Small intestine (tissue), 7 donors: ENCODE measurements around the gene HLA-DPA1. TPM values are rescaled to one million over a fixed set of nuclear protein-coding genes. Genes with fewer than 3 reads are reported as not detected.
"Not testable (repeated sequence)": the region's sequence is repeated elsewhere in the genome, so short reads cannot be mapped to it uniquely, and the experiment has no call there.

Experiments
- DNase-seq, 2 donors: peaks; one replicate each; pipeline versions ENCODE4 v3.0.0 to v3.0.0-alpha.2; 2013
- FAIRE-seq: peaks from 2 replicates; lab custom pipeline; 2012; peaks lifted over from hg19 to GRCh38; lab: Jason Lieb, UNC
- H3K27ac ChIP-seq, 3 donors: one replicate each; pipeline ENCODE4 v1.5.1; 2013; ENCODE audit warnings: low read length in 2 of 3, mild to moderate bottlenecking in 2 of 3, control low read depth in 1 of 3, inconsistent platforms in 1 of 3, low read depth in 1 of 3, moderate library complexity in 1 of 3
- H3K27me3 ChIP-seq, 3 donors: one replicate each; pipeline ENCODE4 v1.6.1; 2013; ENCODE audit warnings: low read length in 3 of 3, inconsistent platforms in 1 of 3; ENCODE audit not compliant: control insufficient read depth in 3 of 3, insufficient read depth in 3 of 3
- H3K36me3 ChIP-seq, 3 donors: one replicate each; pipeline ENCODE4 v1.6.1; 2013; ENCODE audit warnings: low read length in 3 of 3, inconsistent platforms in 1 of 3, low read depth in 1 of 3, mild to moderate bottlenecking in 1 of 3, moderate library complexity in 1 of 3; ENCODE audit not compliant: control insufficient read depth in 3 of 3, insufficient read depth in 2 of 3
- H3K4me1 ChIP-seq, 3 donors: one replicate each; pipeline ENCODE4 v1.6.1; 2013; ENCODE audit warnings: low read length in 2 of 3, inconsistent platforms in 1 of 3, low read depth in 1 of 3, mild to moderate bottlenecking in 1 of 3, moderate library complexity in 1 of 3; ENCODE audit not compliant: control insufficient read depth in 3 of 3, insufficient read depth in 2 of 3
- H3K4me3 ChIP-seq, 3 donors: one replicate each; pipeline ENCODE4 v1.5.1; 2013; ENCODE audit warnings: low read length in 3 of 3, control low read depth in 1 of 3, inconsistent platforms in 1 of 3, low read depth in 1 of 3, mild to moderate bottlenecking in 1 of 3, moderate library complexity in 1 of 3
- H3K9me3 ChIP-seq, 2 donors: one replicate each; pipeline ENCODE4 v1.6.1; 2013; ENCODE audit warnings: low read depth in 1 of 2, low read length in 1 of 2; ENCODE audit not compliant: control insufficient read depth in 2 of 2, insufficient read depth in 1 of 2
- WGBS, 3 donors: extraction: QIAGEN DNeasy Blood & Tissue Kit; methylation state at CpG; one replicate each; pipeline ENCODE4 v1.1.7; 2013; 5-methylcytosine and 5-hydroxymethylcytosine counted together
- polyA plus RNA-seq, 4 donors: library from polyadenylated mRNA; stranded (reverse) in 3 of 4; unstranded in 1 of 4; fragments of 200-250 nt in 3 of 4; fragments of 120-200 nt in 1 of 4; gene quantifications; one replicate each; pipeline versions ENCODE4 v1.2.1 to v1.2.3, GENCODE V29; 2013
- donor health status: healthy with polysubstance abuse.
- donor health status: control.
- donor health status: control.
- donor health status: Bipolar disorder and iron deficiency.
- donor health status: healthy.

The HLA-DPA1 gene
- polyA plus RNA-seq, 4 donors: 9.4 to 179 (median 59.4) TPM

GRCh38 chr6:33103776-33104175 is 30.3 kb upstream of the HLA-DPA1 start:
- Histone ChIP-seq H3K9me3 (peaks cover 0 to 10% of the 10 kb centered on the region in 2 donors), H3K27ac (no peak overlapping the region), H3K36me3 (no peaks in the 10 kb centered on the region), H3K4me3 (no peak overlapping the region), H3K27me3 (peaks cover 0 to 16% (median 5%) of the 10 kb centered on the region in 3 donors), H3K4me1 (no peaks in the 10 kb centered on the region)
- 21 to 44% (median 44%) methylated on average over 2 to 3 of the region's 3 CpGs for WGBS, 3 donors
- DNase-seq (no peak), FAIRE-seq (no peak)

GRCh38 chr6:33101121-33101737 is 27.8 kb upstream of the HLA-DPA1 start:
- not testable (repeated sequence) for H3K27ac ChIP-seq, H3K4me1 ChIP-seq, H3K27me3 ChIP-seq, H3K36me3 ChIP-seq, DNase-seq, H3K4me3 ChIP-seq, FAIRE-seq
- H3K9me3 ChIP-seq: peaks cover 0 to 17% of the 10 kb centered on the region in 2 donors
- 64 to 75% (median 75%) methylated on average over 5 of the region's 5 CpGs for WGBS, 3 donors

GRCh38 chr6:33095681-33096080 is 22.2 kb upstream of the HLA-DPA1 start:
- no peak for DNase-seq
- no peaks in the 10 kb centered on the region for H3K27me3 ChIP-seq
- H3K36me3 ChIP-seq: no peaks in the 10 kb centered on the region
- H3K9me3 ChIP-seq: peaks cover 0 to 7% of the 10 kb centered on the region in 2 donors
- no peak for FAIRE-seq
- H3K27ac ChIP-seq: no peak overlapping the region
- WGBS, 3 donors: 89 to 91% (median 89%) methylated on average over 1 of the region's 1 CpG
- H3K4me3 ChIP-seq: no peak overlapping the region
- no peaks in the 10 kb centered on the region for H3K4me1 ChIP-seq

- no peak for DNase-seq
- no peak overlapping the region for H3K27ac ChIP-seq
- peaks cover 0 to 7% of the 10 kb centered on the region in 2 donors for H3K9me3 ChIP-seq
- 81 to 89% (median 81%) methylated on average over 3 of the region's 3 CpGs for WGBS, 3 donors
- no peaks in the 10 kb centered on the region for H3K36me3 ChIP-seq
- H3K4me3 ChIP-seq: no peak overlapping the region
- H3K4me1 ChIP-seq: no peaks in the 10 kb centered on the region
- no peaks in the 10 kb centered on the region for H3K27me3 ChIP-seq
- FAIRE-seq: no peak
These were observed 20.4 kb upstream of the HLA-DPA1 start for GRCh38 chr6:33093855-33094254.

GRCh38 chr6:33092385-33092784 is 18.9 kb upstream of the HLA-DPA1 start:
- FAIRE-seq (no peak), DNase-seq (no peak)
- no peaks in the 10 kb centered on the region for H3K27me3 ChIP-seq
- WGBS, 3 donors: 87 to 94% (median 89%) methylated on average over 3 of the region's 3 CpGs
- no peak overlapping the region for H3K27ac ChIP-seq
- H3K36me3 ChIP-seq: no peaks in the 10 kb centered on the region
- H3K9me3 ChIP-seq: peaks cover 0 to 5% of the 10 kb centered on the region in 2 donors
- no peak overlapping the region for H3K4me3 ChIP-seq
- H3K4me1 ChIP-seq: no peaks in the 10 kb centered on the region

GRCh38 chr6:33091957-33092356 is 18.5 kb upstream of the HLA-DPA1 start:
- Histone ChIP-seq H3K27ac (no peak overlapping the region), H3K4me1 (no peaks in the 10 kb centered on the region), H3K9me3 (peaks cover 0 to 3% of the 10 kb centered on the region in 2 donors), H3K36me3 (no peaks in the 10 kb centered on the region), H3K4me3 (no peak overlapping the region), H3K27me3 (no peaks in the 10 kb centered on the region)
- WGBS, 3 donors: 31 to 38% (median 38%) methylated on average over 9 of the region's 9 CpGs
- DNase-seq (peak in 1 of 2 donors; percentile 32), FAIRE-seq (no peak)

GRCh38 chr6:33088931-33089620 is 15.6 kb upstream of the HLA-DPA1 start:
- Histone ChIP-seq H3K4me3 (no peak overlapping the region), H3K27me3 (no peaks in the 10 kb centered on the region), H3K36me3 (no peaks in the 10 kb centered on the region), H3K9me3 (no peaks in the 10 kb centered on the region), H3K4me1 (no peaks in the 10 kb centered on the region), H3K27ac (no peak overlapping the region)
- 44 to 60% (median 49%) methylated on average over 6 of the region's 6 CpGs for WGBS, 3 donors
- FAIRE-seq (no peak), DNase-seq (no peak)

GRCh38 chr6:33088258-33088930 is 14.9 kb upstream of the HLA-DPA1 start:
- DNase-seq (no peak), FAIRE-seq (no peak)
- no peak overlapping the region for H3K27ac ChIP-seq
- H3K36me3 ChIP-seq: no peaks in the 10 kb centered on the region
- H3K9me3 ChIP-seq: no peaks in the 10 kb centered on the region
- H3K4me1 ChIP-seq: no peaks in the 10 kb centered on the region
- H3K4me3 ChIP-seq: no peak overlapping the region
- 50 to 71% (median 58%) methylated on average over 3 of the region's 3 CpGs for WGBS, 3 donors
- no peaks in the 10 kb centered on the region for H3K27me3 ChIP-seq
